T-cell (primary cell): ENCODE measurements around the gene KDM3A. TPM values are rescaled to one million over a fixed set of nuclear protein-coding genes. Genes with fewer than 3 reads are reported as not detected.

ENCODE experiments used
- ATAC-seq, 4 experiments: fragments of 200-7000 bp in 3 of 4; fragments of 150-1000 bp in 1 of 4; cut with Tn5 transposase; replicated peaks in 1 of 4; 1 replicate in 3 of 4; 2 replicates in 1 of 4; pipeline ENCODE4 v1.10.0; 2021; ENCODE audit warnings: moderate library complexity in 3 of 4, mild to moderate bottlenecking in 2 of 4, moderate number of reproducible peaks in 1 of 4
- CTCF ChIA-PET, 2 donors: fragments of 300-600 bp; sonication (Branson Sonifier 250); formaldehyde crosslinking; loops; one replicate each; lab custom pipeline; 2022; ENCODE audit warnings: antibody characterized with exemption in 2 of 2; lab: Charles Lee
- POLR2A ChIA-PET, 2 donors: fragments of 300-600 bp; sonication (Branson Sonifier 250); formaldehyde crosslinking; loops; one replicate each; lab custom pipeline; 2022; ENCODE audit warnings: antibody characterized with exemption in 2 of 2; lab: Charles Lee
- DNase-seq, 35 experiments: peaks; one replicate each; pipeline versions ENCODE4 v3.0.0 to v3.0.0-alpha.2; 2013 to 2023
- H3K27ac ChIP-seq: one replicate; pipeline ENCODE4 v1.5.1; 2013; ENCODE audit warnings: low read length
- H3K27me3 ChIP-seq, 2 experiments: replicated peaks in 1 of 2; 1 replicate in 1 of 2; 2 replicates in 1 of 2; pipeline versions ENCODE4 v1.6.1 to v1.7.0; 2013; ENCODE audit warnings: low read length in 1 of 2, mixed read lengths in 1 of 2; ENCODE audit not compliant: control insufficient read depth in 2 of 2, insufficient read depth in 2 of 2; ENCODE audit errors: extremely low read depth in 1 of 2
- H3K36me3 ChIP-seq, 2 donors: 1 replicate in 1 of 2; 2 replicates in 1 of 2; pipeline versions ENCODE4 v1.6.1 to v1.7.0; 2013; ENCODE audit warnings: low read length in 1 of 2; ENCODE audit not compliant: control insufficient read depth in 2 of 2, insufficient read depth in 1 of 2; ENCODE audit errors: extremely low read depth in 1 of 2
- H3K4me1 ChIP-seq, 2 experiments: 1 replicate in 1 of 2; 2 replicates in 1 of 2; pipeline versions ENCODE4 v1.6.1 to v1.7.0; 2013; ENCODE audit warnings: low read length in 2 of 2, mixed read lengths in 1 of 2; ENCODE audit not compliant: insufficient read depth in 2 of 2, control insufficient read depth in 1 of 2; ENCODE audit errors: extremely low read depth in 1 of 2
- H3K4me3 ChIP-seq, 2 donors: 1 replicate in 1 of 2; 2 replicates in 1 of 2; pipeline versions ENCODE4 v1.5.1 to v1.7.0; 2013; ENCODE audit warnings: mild to moderate bottlenecking in 2 of 2, low read length in 1 of 2, moderate library complexity in 1 of 2; ENCODE audit not compliant: control insufficient read depth in 1 of 2; ENCODE audit errors: extremely low read depth in 1 of 2
- H3K9me3 ChIP-seq: 2 replicates; pipeline ENCODE4 v1.7.0; 2013
- H3K27ac Mint-ChIP-seq, 2 donors: one replicate each; pipeline ENCODE4 v1.8.0; 2020 to 2021; ENCODE audit warnings: mild to moderate bottlenecking in 2 of 2, mixed read lengths in 2 of 2
- H3K27me3 Mint-ChIP-seq, 2 donors: one replicate each; pipeline ENCODE4 v1.8.0; 2021 to 2022; ENCODE audit warnings: mixed read lengths in 2 of 2
- H3K36me3 Mint-ChIP-seq: one replicate; pipeline ENCODE4 v1.8.0; 2021; ENCODE audit warnings: mixed read lengths
- H3K4me1 Mint-ChIP-seq, 3 donors: one replicate each; pipeline ENCODE4 v1.8.0; 2020 to 2022; ENCODE audit warnings: mixed read lengths in 3 of 3, mild to moderate bottlenecking in 1 of 3
- H3K4me3 Mint-ChIP-seq, 3 donors: one replicate each; pipeline ENCODE4 v1.8.0; 2020 to 2022; ENCODE audit warnings: mild to moderate bottlenecking in 3 of 3, mixed read lengths in 3 of 3, moderate library complexity in 3 of 3
- H3K9me3 Mint-ChIP-seq, 3 donors: one replicate each; pipeline ENCODE4 v1.8.0; 2020 to 2022; ENCODE audit warnings: mixed read lengths in 3 of 3
- WGBS: methylation state at CpG from one replicate; pipeline ENCODE4 v1.1.5; 2013; ENCODE audit warnings: missing lambda C conversion rate; ENCODE audit not compliant: insufficient coverage; 5-methylcytosine and 5-hydroxymethylcytosine counted together
- total RNA-seq, 35 experiments: library from RNA in 6 of 35; stranded (reverse) in 6 of 35; fragments of 120-200 nt in 1 of 35; gene quantifications; one replicate each; pipeline versions ENCODE4 v1.2.1 to v1.2.4 and lab custom pipeline; 2013 to 2026

Gene KDM3A
- total RNA-seq, 5 donors from 2014 or later (not counting 1 experiment from before 2014, with no cell fraction given), result 140 to 168 (median 145) TPM

DNA sequence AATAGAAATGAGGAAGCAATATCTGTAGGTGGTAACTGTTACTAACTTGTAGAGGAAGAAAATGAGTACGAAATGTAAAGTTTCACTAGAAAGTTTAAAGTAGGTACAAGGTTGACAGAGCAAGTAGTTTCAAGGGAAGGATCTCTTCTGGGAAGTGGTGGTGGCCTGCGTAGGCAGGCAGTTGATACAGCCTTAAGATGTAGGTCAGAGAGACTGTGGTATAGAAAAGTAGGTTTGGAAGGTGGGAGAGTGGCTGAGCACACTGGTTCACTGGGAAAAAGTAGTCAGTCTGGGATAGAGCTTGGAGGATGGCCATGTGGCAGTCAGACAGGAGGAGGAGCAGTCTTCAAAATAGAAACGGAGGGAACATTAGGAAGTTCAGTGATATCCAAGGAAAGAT lies 23.5 kb downstream of the KDM3A start:
- peaks cover 3 to 6% of the 10 kb centered on the region in 2 experiments for H3K4me1 ChIP-seq
- no peaks in the 10 kb centered on the region for H3K9me3 ChIP-seq
- POLR2A ChIA-PET, result no interaction called here
- CTCF ChIA-PET, result no interaction called here
- ATAC-seq, result no peak
- no peak overlapping the region for H3K27ac ChIP-seq
- Mint-ChIP-seq H3K27me3 (no peaks in the 10 kb centered on the region), H3K4me1 (peaks cover 57 to 69% (median 58%) of the 10 kb centered on the region in 3 donors), H3K4me3 (no peak overlapping the region), H3K27ac (peak overlapping the region; percentile 35 to 84), H3K9me3 (peaks cover 0 to 8% (median 0%) of the 10 kb centered on the region in 3 donors), H3K36me3 (peaks cover 63% of the 10 kb centered on the region)
- no peaks in the 10 kb centered on the region for H3K27me3 ChIP-seq
- H3K36me3 ChIP-seq, result peaks cover 27 to 93% of the 10 kb centered on the region in 2 donors
- WGBS, result 71% methylated on average over 3 of the region's 3 CpGs
- no peak overlapping the region for H3K4me3 ChIP-seq
- no peak for DNase-seq

DNA sequence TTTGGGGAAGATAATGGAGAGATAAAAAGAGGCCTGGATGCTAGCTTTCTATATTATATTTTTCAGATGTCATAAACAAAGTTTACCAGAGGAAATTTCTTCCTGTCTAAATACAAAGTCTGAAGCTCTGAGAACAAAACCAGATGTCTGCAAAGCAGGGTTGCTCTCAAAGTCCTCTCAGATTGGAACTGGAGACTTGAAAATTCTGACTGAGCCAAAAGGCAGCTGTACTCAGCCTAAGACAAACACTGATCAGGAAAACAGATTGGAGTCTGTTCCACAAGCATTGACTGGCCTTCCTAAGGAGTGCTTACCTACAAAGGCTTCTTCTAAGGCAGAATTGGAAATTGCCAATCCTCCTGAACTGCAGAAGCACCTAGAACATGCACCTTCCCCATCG lies 25.1 kb downstream of the KDM3A start:
- Mint-ChIP-seq H3K27me3 (no peaks in the 10 kb centered on the region), H3K4me3 (no peak overlapping the region), H3K9me3 (peaks cover 0 to 6% (median 0%) of the 10 kb centered on the region in 3 donors), H3K36me3 (peaks cover 58% of the 10 kb centered on the region), H3K4me1 (peaks cover 60 to 72% (median 62%) of the 10 kb centered on the region in 3 donors), H3K27ac (peak overlapping the region; percentile 62)
- Histone ChIP-seq H3K27me3 (no peaks in the 10 kb centered on the region), H3K4me1 (peaks cover 5 to 6% of the 10 kb centered on the region in 2 experiments), H3K4me3 (no peak overlapping the region), H3K27ac (no peak overlapping the region), H3K9me3 (no peaks in the 10 kb centered on the region), H3K36me3 (peaks cover 16 to 88% of the 10 kb centered on the region in 2 donors)
- ATAC-seq, result no peak
- no CpG with 5 or more reads among the region's 1 CpG for WGBS
- no peak for DNase-seq
- ChIA-PET CTCF (no interaction called here), POLR2A (interaction anchor here in 1 of 2 donors (0.7 kb wide), 1 partner anchor 29 kb away, joined by 10 read pairs; no protein-coding TSS in a partner anchor)

DNA sequence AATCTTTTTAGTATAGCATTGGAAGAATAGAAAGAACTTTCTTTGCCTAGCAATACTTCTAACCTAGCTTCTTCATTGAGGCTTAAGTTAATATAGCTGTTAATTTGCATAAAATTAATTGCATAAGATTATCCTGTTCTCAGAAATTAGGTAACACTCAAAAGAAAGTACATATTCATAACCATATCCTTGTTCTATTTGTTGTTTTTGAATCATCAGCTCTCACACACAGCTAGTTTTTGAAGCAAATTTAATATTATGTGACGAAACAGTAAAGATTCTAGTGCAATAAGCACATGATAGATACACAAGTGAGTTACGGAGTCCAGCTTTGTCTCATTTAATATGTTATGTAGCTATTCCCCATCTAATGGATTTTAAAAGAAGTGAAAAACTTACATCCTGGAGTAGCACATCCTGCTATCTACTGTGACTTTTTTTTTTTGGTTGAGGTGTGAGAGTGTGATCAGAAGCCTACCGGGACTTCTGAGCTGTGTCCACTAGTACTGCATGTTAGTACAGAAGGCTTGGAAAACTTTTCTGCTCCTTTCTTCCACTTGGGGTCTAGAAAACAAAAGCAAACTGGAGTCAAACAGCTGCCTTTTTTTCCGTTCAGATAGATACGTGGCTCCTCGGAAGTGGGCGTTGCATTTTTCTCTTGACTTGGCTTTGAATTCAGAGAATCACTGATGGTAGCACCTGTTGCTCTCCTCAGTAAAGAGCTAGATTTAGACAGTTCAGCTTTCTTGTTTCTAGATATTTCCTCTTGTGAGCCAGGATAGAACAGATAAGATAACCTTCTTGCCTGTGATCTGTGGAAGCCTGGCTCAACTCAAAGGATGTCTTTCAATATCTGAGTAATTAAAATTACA lies 27.2 kb downstream of the KDM3A start:
- H3K9me3 Mint-ChIP-seq, result no peaks in the 10 kb centered on the region
- H3K9me3 ChIP-seq, result no peaks in the 10 kb centered on the region
- H3K4me3 ChIP-seq, result no peak overlapping the region
- peak; percentile 77 to 84 (median 82) for ATAC-seq
- no peaks in the 10 kb centered on the region for H3K27me3 Mint-ChIP-seq
- peaks cover 5 to 6% of the 10 kb centered on the region in 2 experiments for H3K4me1 ChIP-seq
- 59% methylated on average over 4 of the region's 7 CpGs for WGBS
- H3K4me3 Mint-ChIP-seq, result peak overlapping the region; percentile 42 to 65 (median 63)
- peak overlapping the region; percentile 83 to 91 for H3K27ac Mint-ChIP-seq
- ChIA-PET POLR2A (interaction anchor here (0.6 to 2.1 kb wide), 7 partner anchors 9 to 28 kb away, joined by 3 to 18 read pairs (median 5); partner anchors contain the start of gene KDM3A (in 1 of the 2)), CTCF (interaction anchor here (0.6 to 1.7 kb wide), 7 partner anchors 10 to 772 kb away, joined by 3 to 4 read pairs (median 3); no protein-coding TSS in a partner anchor)
- H3K36me3 Mint-ChIP-seq, result peaks cover 65% of the 10 kb centered on the region
- peaks cover 70 to 77% (median 70%) of the 10 kb centered on the region in 3 donors for H3K4me1 Mint-ChIP-seq
- H3K36me3 ChIP-seq, result peaks cover 14 to 89% of the 10 kb centered on the region in 2 donors
- peak in 7 of 35 experiments; percentile 1 to 28 (median 13) for DNase-seq
- H3K27ac ChIP-seq, result peak overlapping the region; percentile 49
- H3K27me3 ChIP-seq, result no peaks in the 10 kb centered on the region

DNA sequence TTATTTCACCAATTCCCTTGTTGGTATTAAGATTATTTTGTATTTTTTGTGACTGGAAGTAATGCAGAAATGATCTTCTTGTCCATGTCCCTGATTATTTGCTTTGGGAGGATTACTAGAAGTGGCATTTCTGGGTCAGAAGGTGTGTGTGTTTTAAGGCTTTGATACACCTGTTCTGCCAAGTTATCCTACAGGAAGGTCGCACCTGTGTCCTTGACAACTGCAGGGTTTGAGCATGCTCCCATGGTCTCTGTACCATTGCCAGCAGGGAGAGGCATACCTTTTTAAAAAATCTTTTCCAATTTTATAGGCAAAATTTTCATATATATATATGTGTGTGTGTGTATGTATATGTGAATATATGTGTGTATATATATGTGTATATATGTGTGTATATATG lies 29.7 kb downstream of the KDM3A start:
- no peaks in the 10 kb centered on the region for H3K27me3 Mint-ChIP-seq
- DNase-seq, result no peak
- no peak overlapping the region for H3K4me3 ChIP-seq
- peaks cover 6 to 86% of the 10 kb centered on the region in 2 donors for H3K36me3 ChIP-seq
- no peak overlapping the region for H3K4me3 Mint-ChIP-seq
- H3K27ac ChIP-seq, result no peak overlapping the region
- H3K36me3 Mint-ChIP-seq, result peaks cover 67% of the 10 kb centered on the region
- no peaks in the 10 kb centered on the region for H3K9me3 ChIP-seq
- ChIA-PET CTCF (no interaction called here), POLR2A (interaction anchor here in 1 of 2 donors (0.6 kb wide), 1 partner anchor 132 kb away, joined by 3 read pairs; no protein-coding TSS in a partner anchor)
- peaks cover 59 to 73% (median 68%) of the 10 kb centered on the region in 3 donors for H3K4me1 Mint-ChIP-seq
- WGBS, result no CpG with 5 or more reads among the region's 1 CpG
- H3K9me3 Mint-ChIP-seq, result no peaks in the 10 kb centered on the region
- H3K27ac Mint-ChIP-seq, result peak overlapping the region in 1 of 2 donors; percentile 23
- ATAC-seq, result no peak
- H3K4me1 ChIP-seq, result peaks cover 5 to 6% of the 10 kb centered on the region in 2 experiments
- H3K27me3 ChIP-seq, result no peaks in the 10 kb centered on the region

DNA sequence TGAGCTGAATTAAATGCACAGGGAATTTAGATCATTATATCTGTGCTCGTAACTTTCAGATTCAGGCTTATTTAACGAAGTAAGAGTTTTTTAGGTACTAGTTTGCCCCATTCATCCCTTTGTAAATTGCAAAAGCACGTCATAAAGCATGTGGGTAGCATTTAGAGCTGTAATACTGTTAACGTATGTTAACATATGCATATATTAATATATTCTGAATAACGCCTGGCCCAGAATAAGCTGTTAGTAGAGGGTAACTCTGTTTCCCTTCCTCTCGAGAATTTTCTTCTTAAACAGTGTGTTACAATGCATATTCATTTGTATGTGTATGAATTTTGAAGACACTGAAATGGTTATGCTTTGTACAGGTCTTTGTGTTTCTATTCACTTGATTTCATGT lies 30.5 kb downstream of the KDM3A start:
- ChIA-PET CTCF (no interaction called here), POLR2A (interaction anchor here (0.6 to 0.7 kb wide), 3 partner anchors 13 to 16 kb away, joined by 4 read pairs; no protein-coding TSS in a partner anchor)
- Histone ChIP-seq H3K4me3 (no peak overlapping the region), H3K4me1 (peaks cover 5 to 6% of the 10 kb centered on the region in 2 experiments), H3K27ac (no peak overlapping the region), H3K36me3 (peaks cover 6 to 86% of the 10 kb centered on the region in 2 donors), H3K9me3 (no peaks in the 10 kb centered on the region), H3K27me3 (no peaks in the 10 kb centered on the region)
- peaks cover 65% of the 10 kb centered on the region for H3K36me3 Mint-ChIP-seq
- H3K4me1 Mint-ChIP-seq, result peaks cover 59 to 70% (median 65%) of the 10 kb centered on the region in 3 donors
- DNase-seq (no peak), ATAC-seq (no peak)
- H3K27ac Mint-ChIP-seq, result peak overlapping the region in 1 of 2 donors; percentile 3
- 100% methylated on average over 1 of the region's 6 CpGs for WGBS
- no peaks in the 10 kb centered on the region for H3K9me3 Mint-ChIP-seq
- no peak overlapping the region for H3K4me3 Mint-ChIP-seq
- no peaks in the 10 kb centered on the region for H3K27me3 Mint-ChIP-seq

DNA sequence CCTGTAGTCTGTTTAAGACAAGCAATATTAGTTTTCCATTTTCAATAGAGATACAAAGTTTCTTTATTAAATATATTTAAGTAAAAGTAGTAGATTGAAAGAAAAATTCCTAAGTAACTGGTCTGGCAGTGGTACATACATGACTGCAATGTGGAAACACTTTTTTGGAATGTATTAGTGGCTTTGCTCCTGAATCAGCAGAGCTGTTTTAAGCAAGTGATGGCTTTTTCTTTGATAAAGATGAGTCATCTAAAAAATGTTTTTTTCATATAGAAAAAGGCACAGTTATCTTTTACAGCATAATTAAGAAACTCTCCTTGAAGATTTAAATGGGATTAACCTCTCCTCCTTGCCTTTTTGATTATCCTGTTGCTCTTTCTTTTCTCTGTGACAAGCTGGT lies 34.9 kb downstream of the KDM3A start:
- no peaks in the 10 kb centered on the region for H3K9me3 ChIP-seq
- POLR2A ChIA-PET, result interaction anchor here (0.5 to 1.5 kb wide), 3 partner anchors 9 to 21 kb away, joined by 3 to 5 read pairs (median 3); no protein-coding TSS in a partner anchor
- H3K4me1 ChIP-seq, result no peaks in the 10 kb centered on the region

More for the DNA sequence above, 34.9 kb downstream of the KDM3A start:
- Mint-ChIP-seq H3K36me3 (peaks cover 79% of the 10 kb centered on the region), H3K4me1 (peaks cover 29 to 44% (median 34%) of the 10 kb centered on the region in 3 donors), H3K9me3 (no peaks in the 10 kb centered on the region), H3K4me3 (no peak overlapping the region), H3K27ac (peak overlapping the region in 1 of 2 donors; percentile 24), H3K27me3 (no peaks in the 10 kb centered on the region)
- ATAC-seq, result no peak
- Histone ChIP-seq H3K36me3 (peaks cover 23 to 94% of the 10 kb centered on the region in 2 donors), H3K27me3 (no peaks in the 10 kb centered on the region), H3K4me3 (no peak overlapping the region), H3K27ac (no peak overlapping the region)
- CTCF ChIA-PET, result no interaction called here
- DNase-seq, result no peak
